ENCODE data around the gene GIMAP7. TPM values are rescaled to one million over a fixed set of nuclear protein-coding genes. Genes with fewer than 3 reads are reported as not detected.

The GIMAP7 gene
- polyA plus RNA-seq, 1 donor from 2014 or later = not detected

GRCh38 chr7:150564566-150564965 lies 49.9 kb downstream of the GIMAP7 start:
- Histone ChIP-seq H3K27me3 (ENCODE audit: insufficient read depth, low read depth, low read length) (no peaks in the 10 kb centered on the region), H3K9me2 (ENCODE audit: insufficient read depth, low read length) (no peaks in the 10 kb centered on the region), H3K27ac (ENCODE audit: low read length) (no peak overlapping the region), H3K79me2 (replicated peaks; ENCODE audit: insufficient read depth, low read length) (no peaks in the 10 kb centered on the region), H4K20me1 (ENCODE audit: insufficient read depth) (no peaks in the 10 kb centered on the region), H3K4me3 (ENCODE audit: low read length) (no peak overlapping the region), H2AFZ (ENCODE audit: low read depth, low read length) (no peak overlapping the region), H3K9me3 (ENCODE audit: low read length) (no peaks in the 10 kb centered on the region), H3K4me2 (ENCODE audit: low read length) (no peak overlapping the region), H3F3A (ENCODE audit: insufficient read depth, low read length, poor library complexity, severe bottlenecking) (no peaks in the 10 kb centered on the region), H3K36me3 (ENCODE audit: insufficient read depth, low read length) (no peaks in the 10 kb centered on the region), H3K9ac (ENCODE audit: low read length) (no peak overlapping the region)
- TF ChIP-seq RAD21 (conservative IDR thresholded peaks at IDR 0.05) (no peak), POLR2AphosphoS5 (IDR thresholded peaks at IDR 0.05) (no peak), REST (IDR thresholded peaks at IDR 0.05; ENCODE audit: borderline replicate concordance) (no peak), EP300 (conservative IDR thresholded peaks at IDR 0.05; ENCODE audit: poor library complexity, severe bottlenecking) (no peak), MXI1 (conservative IDR thresholded peaks at IDR 0.05; ENCODE audit: poor library complexity, severe bottlenecking) (no peak), TAF1 (IDR thresholded peaks at IDR 0.05; ENCODE audit: low read depth) (no peak), EZH2 (IDR thresholded peaks at IDR 0.05; ENCODE audit: borderline replicate concordance, insufficient read depth, low read length, poor library complexity, severe bottlenecking) (no peak), SMC3 (conservative IDR thresholded peaks at IDR 0.05; ENCODE audit: poor library complexity) (no peak), CTCF (IDR thresholded peaks at IDR 0.05; ENCODE audit: poor library complexity, severe bottlenecking) (no peak)

GRCh38 chr7:150565239-150565638 lies 50.6 kb downstream of the GIMAP7 start:
- Histone ChIP-seq H3K9me2 (ENCODE audit: insufficient read depth, low read length) (no peaks in the 10 kb centered on the region), H3K36me3 (ENCODE audit: insufficient read depth, low read length) (no peaks in the 10 kb centered on the region), H3K27ac (ENCODE audit: low read length) (no peak overlapping the region), H3F3A (ENCODE audit: insufficient read depth, low read length, poor library complexity, severe bottlenecking) (no peaks in the 10 kb centered on the region), H3K9me3 (ENCODE audit: low read length) (no peaks in the 10 kb centered on the region), H3K27me3 (ENCODE audit: insufficient read depth, low read depth, low read length) (no peaks in the 10 kb centered on the region), H4K20me1 (ENCODE audit: insufficient read depth) (no peaks in the 10 kb centered on the region), H3K4me2 (ENCODE audit: low read length) (no peak overlapping the region), H2AFZ (ENCODE audit: low read depth, low read length) (no peak overlapping the region), H3K4me3 (ENCODE audit: low read length) (no peak overlapping the region), H3K9ac (ENCODE audit: low read length) (no peak overlapping the region), H3K79me2 (replicated peaks; ENCODE audit: insufficient read depth, low read length) (no peaks in the 10 kb centered on the region)
- TF ChIP-seq POLR2AphosphoS5 (IDR thresholded peaks at IDR 0.05) (no peak), EP300 (conservative IDR thresholded peaks at IDR 0.05; ENCODE audit: poor library complexity, severe bottlenecking) (no peak), TAF1 (IDR thresholded peaks at IDR 0.05; ENCODE audit: low read depth) (no peak), SMC3 (conservative IDR thresholded peaks at IDR 0.05; ENCODE audit: poor library complexity) (no peak), CTCF (IDR thresholded peaks at IDR 0.05; ENCODE audit: poor library complexity, severe bottlenecking) (no peak), REST (IDR thresholded peaks at IDR 0.05; ENCODE audit: borderline replicate concordance) (no peak)
